GM23338 (cell line): ENCODE data around the gene FSHB. TPM values are rescaled to one million over a fixed set of nuclear protein-coding genes. Genes with fewer than 3 reads are reported as not detected.
A peak's percentile ranks its signal among the peaks of the same experiment; 100 is the strongest.

Source experiments
- ATAC-seq: fragments of 200-7000 bp; cut with Tn5 transposase; 3 replicates; pipeline ENCODE4 v1.9.1; 2020
- DNase-seq: peaks from one replicate; pipeline ENCODE4 v3.0.0-alpha.2; 2015; ENCODE audit warnings: low spot score
- H2AFZ ChIP-seq: fragments of 200-600 bp; sonication (generic); 2 replicates; pipeline ENCODE4 v1.8.0; 2016; ENCODE audit warnings: antibody characterized with exemption, mild to moderate bottlenecking, moderate library complexity
- H3F3A ChIP-seq: fragments of 200-600 bp; sonication (generic); replicated peaks from 2 replicates; pipeline ENCODE4 v1.8.0; 2017; ENCODE audit warnings: antibody characterized with exemption, mixed run types, low read depth
- H3K27ac ChIP-seq: fragments of 200-600 bp; sonication (generic); 2 replicates; pipeline ENCODE4 v1.6.1; 2016; ENCODE audit warnings: low read depth
- H3K27me3 ChIP-seq: fragments of 200-600 bp; sonication (generic); 2 replicates; pipeline ENCODE4 v1.8.0; 2016; ENCODE audit warnings: mild to moderate bottlenecking, mixed run types, moderate library complexity; ENCODE audit not compliant: insufficient read depth
- H3K36me3 ChIP-seq: fragments of 200-600 bp; sonication (generic); 2 replicates; pipeline ENCODE4 v1.8.0; 2016; ENCODE audit warnings: mild to moderate bottlenecking; ENCODE audit not compliant: insufficient read depth
- H3K4me1 ChIP-seq: fragments of 200-600 bp; sonication (generic); 2 replicates; pipeline ENCODE4 v1.8.0; 2016; ENCODE audit warnings: mild to moderate bottlenecking, moderate library complexity; ENCODE audit not compliant: insufficient read depth
- H3K4me2 ChIP-seq: fragments of 200-600 bp; sonication (generic); 2 replicates; pipeline ENCODE4 v1.7.1; 2017; ENCODE audit warnings: mixed run types
- H3K4me3 ChIP-seq: fragments of 200-600 bp; sonication (generic); 2 replicates; pipeline ENCODE4 v1.6.1; 2016; ENCODE audit warnings: mixed run types
- H3K79me2 ChIP-seq: fragments of 200-600 bp; sonication (generic); replicated peaks from 2 replicates; pipeline ENCODE4 v1.8.0; 2017; ENCODE audit warnings: mild to moderate bottlenecking; ENCODE audit not compliant: insufficient read depth
- H3K9me2 ChIP-seq: fragments of 200-600 bp; sonication (generic); 2 replicates; pipeline ENCODE4 v1.8.0; 2017; ENCODE audit not compliant: insufficient read depth
- H4K20me1 ChIP-seq: fragments of 200-600 bp; sonication (generic); replicated peaks from 2 replicates; pipeline ENCODE4 v1.8.0; 2017; ENCODE audit warnings: mild to moderate bottlenecking; ENCODE audit not compliant: insufficient read depth
- H3K27ac Mint-ChIP-seq: 2 replicates; pipeline ENCODE4 v1.8.0; 2020; ENCODE audit warnings: inconsistent platforms, mild to moderate bottlenecking, moderate library complexity, mixed read lengths
- H3K27me3 Mint-ChIP-seq: 3 replicates; pipeline ENCODE4 v1.8.0; 2022; ENCODE audit warnings: low read depth, mild to moderate bottlenecking, moderate library complexity, mixed read lengths, inconsistent platforms; ENCODE audit not compliant: insufficient read depth, poor library complexity
- H3K36me3 Mint-ChIP-seq: 3 replicates; pipeline ENCODE4 v1.8.0; 2021; ENCODE audit warnings: low read depth, mild to moderate bottlenecking, inconsistent platforms, moderate library complexity, mixed read lengths
- H3K4me1 Mint-ChIP-seq: 3 replicates; pipeline ENCODE4 v1.8.0; 2020; ENCODE audit warnings: mild to moderate bottlenecking, inconsistent platforms, mixed read lengths
- H3K4me3 Mint-ChIP-seq: 3 replicates; pipeline ENCODE4 v1.8.0; 2021; ENCODE audit warnings: moderate library complexity, mild to moderate bottlenecking, inconsistent platforms, mixed read lengths
- H3K9me3 Mint-ChIP-seq: 3 replicates; pipeline ENCODE4 v1.8.0; 2020; ENCODE audit warnings: moderate library complexity, mild to moderate bottlenecking, inconsistent platforms, mixed read lengths
- EZH2 ChIP-seq: fragments of 200-600 bp; sonication (generic); IDR thresholded peaks from one replicate; pipeline ENCODE4 v1.8.0; 2017; ENCODE audit warnings: antibody characterized with exemption, mild to moderate bottlenecking, low read depth; ENCODE audit not compliant: unreplicated experiment
- EZH2phosphoT487 ChIP-seq: fragments of 200-600 bp; sonication (generic); IDR thresholded peaks from one replicate; pipeline ENCODE4 v1.8.1; 2018; ENCODE audit warnings: antibody characterized with exemption; ENCODE audit not compliant: unreplicated experiment
- JUNB ChIP-seq: IDR thresholded peaks from one replicate; pipeline ENCODE4 v1.6.1; 2016; ENCODE audit warnings: antibody characterized with exemption; ENCODE audit not compliant: unreplicated experiment
- NANOG ChIP-seq: IDR thresholded peaks from 2 replicates; pipeline ENCODE4 v1.6.1; 2016; ENCODE audit warnings: antibody characterized with exemption, borderline replicate concordance
- POLR2AphosphoS5 ChIP-seq: IDR thresholded peaks from 2 replicates; pipeline ENCODE4 v1.6.1; 2016; ENCODE audit warnings: antibody characterized with exemption, low read depth
- STAT1 ChIP-seq: IDR thresholded peaks from one replicate; pipeline ENCODE4 v1.6.1; 2016; ENCODE audit warnings: antibody characterized with exemption; ENCODE audit not compliant: unreplicated experiment
- ZNF114 ChIP-seq: fragments of 250-450 bp; sonication (Bioruptor Pico); IDR thresholded peaks from 2 replicates; pipeline ENCODE4 v1.5.0; 2020; ENCODE audit warnings: mild to moderate bottlenecking, moderate library complexity
- ZNF331 ChIP-seq: fragments of 250-450 bp; sonication (Bioruptor Pico); IDR thresholded peaks from 2 replicates; pipeline ENCODE4 v1.5.0; 2020; ENCODE audit warnings: low read depth, mild to moderate bottlenecking, moderate library complexity
- polyA plus RNA-seq: library from polyadenylated mRNA; unstranded; fragments of >200 nt; fragmentation: Nextera tagmentation; extraction: Ambion mirVana; gene quantifications from 2 replicates; pipeline ENCODE4 v1.2.1, GENCODE V29; 2016
- total RNA-seq: library from RNA; depleted of rRNA; stranded (reverse); fragments of >200 nt; shearing (Covaris generic); gene quantifications from 2 replicates; pipeline ENCODE4 v1.2.3, GENCODE V29; 2014; rRNA removed
- TF ChIP-seq, protein P1 (sequence below): IDR thresholded peaks from 2 replicates; pipeline ENCODE4 v1.6.1; 2016; ENCODE audit warnings: antibody characterized with exemption
- TF ChIP-seq, protein P2 (sequence below): IDR thresholded peaks from one replicate; pipeline ENCODE4 v1.6.1; 2018; ENCODE audit warnings: antibody characterized with exemption; ENCODE audit not compliant: unreplicated experiment

The FSHB gene
- total and polyA plus RNA-seq, 2 experiments from 2014 or later: not detected

DNA sequence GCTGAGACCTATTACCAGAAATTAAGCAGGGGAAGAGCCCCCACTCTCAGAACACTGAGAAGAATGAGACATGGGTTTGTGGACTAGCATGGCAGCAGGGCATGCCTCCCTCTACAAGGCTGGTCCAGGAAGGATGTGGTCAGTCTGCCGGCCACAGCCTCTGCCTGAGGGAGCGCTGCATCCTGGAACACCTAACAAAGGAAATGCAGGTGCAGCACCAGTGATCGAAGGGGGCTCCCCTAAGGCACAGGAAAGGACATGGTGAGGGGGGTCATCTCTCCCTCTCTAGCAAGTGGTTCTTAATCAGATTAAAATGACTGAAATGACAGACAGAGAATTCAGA lies 51.4 kb downstream of the FSHB start:
- Histone ChIP-seq H3K79me2 (no peaks in the 10 kb centered on the region), H3K4me3 (no peak overlapping the region), H3K4me1 (no peaks in the 10 kb centered on the region), H3K27ac (no peak overlapping the region), H3K4me2 (no peak overlapping the region), H3K27me3 (no peaks in the 10 kb centered on the region), H3K36me3 (no peaks in the 10 kb centered on the region), H3K9me2 (0 out of 2 replicates have a peak, but pooled peaks cover 2% of the 10 kb centered on the region), H4K20me1 (no peaks in the 10 kb centered on the region), H2AFZ (peak overlapping the region; percentile 77), H3F3A (no peaks in the 10 kb centered on the region)
- peaks cover 1% of the 10 kb centered on the region for H3K27me3 Mint-ChIP-seq
- DNase-seq (peak; percentile 10), ATAC-seq (peak; percentile 50; the same call in 2 of the 3 replicates)
- H3K4me1 Mint-ChIP-seq: no peaks in the 10 kb centered on the region
- no peak overlapping the region for H3K4me3 Mint-ChIP-seq
- H3K9me3 Mint-ChIP-seq: no peaks in the 10 kb centered on the region
- no peaks in the 10 kb centered on the region for H3K36me3 Mint-ChIP-seq
- TF ChIP-seq ZNF114 (CRISPR knock-in tag) (no peak), EZH2phosphoT487 (no peak), POLR2AphosphoS5 (no peak), STAT1 (no peak), ZNF331 (no peak), EZH2 (no peak), JUNB (no peak), NANOG (no peak)
- TF ChIP-seq, protein P1, sequence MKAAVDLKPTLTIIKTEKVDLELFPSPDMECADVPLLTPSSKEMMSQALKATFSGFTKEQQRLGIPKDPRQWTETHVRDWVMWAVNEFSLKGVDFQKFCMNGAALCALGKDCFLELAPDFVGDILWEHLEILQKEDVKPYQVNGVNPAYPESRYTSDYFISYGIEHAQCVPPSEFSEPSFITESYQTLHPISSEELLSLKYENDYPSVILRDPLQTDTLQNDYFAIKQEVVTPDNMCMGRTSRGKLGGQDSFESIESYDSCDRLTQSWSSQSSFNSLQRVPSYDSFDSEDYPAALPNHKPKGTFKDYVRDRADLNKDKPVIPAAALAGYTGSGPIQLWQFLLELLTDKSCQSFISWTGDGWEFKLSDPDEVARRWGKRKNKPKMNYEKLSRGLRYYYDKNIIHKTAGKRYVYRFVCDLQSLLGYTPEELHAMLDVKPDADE: no peak
- TF ChIP-seq, protein P2, sequence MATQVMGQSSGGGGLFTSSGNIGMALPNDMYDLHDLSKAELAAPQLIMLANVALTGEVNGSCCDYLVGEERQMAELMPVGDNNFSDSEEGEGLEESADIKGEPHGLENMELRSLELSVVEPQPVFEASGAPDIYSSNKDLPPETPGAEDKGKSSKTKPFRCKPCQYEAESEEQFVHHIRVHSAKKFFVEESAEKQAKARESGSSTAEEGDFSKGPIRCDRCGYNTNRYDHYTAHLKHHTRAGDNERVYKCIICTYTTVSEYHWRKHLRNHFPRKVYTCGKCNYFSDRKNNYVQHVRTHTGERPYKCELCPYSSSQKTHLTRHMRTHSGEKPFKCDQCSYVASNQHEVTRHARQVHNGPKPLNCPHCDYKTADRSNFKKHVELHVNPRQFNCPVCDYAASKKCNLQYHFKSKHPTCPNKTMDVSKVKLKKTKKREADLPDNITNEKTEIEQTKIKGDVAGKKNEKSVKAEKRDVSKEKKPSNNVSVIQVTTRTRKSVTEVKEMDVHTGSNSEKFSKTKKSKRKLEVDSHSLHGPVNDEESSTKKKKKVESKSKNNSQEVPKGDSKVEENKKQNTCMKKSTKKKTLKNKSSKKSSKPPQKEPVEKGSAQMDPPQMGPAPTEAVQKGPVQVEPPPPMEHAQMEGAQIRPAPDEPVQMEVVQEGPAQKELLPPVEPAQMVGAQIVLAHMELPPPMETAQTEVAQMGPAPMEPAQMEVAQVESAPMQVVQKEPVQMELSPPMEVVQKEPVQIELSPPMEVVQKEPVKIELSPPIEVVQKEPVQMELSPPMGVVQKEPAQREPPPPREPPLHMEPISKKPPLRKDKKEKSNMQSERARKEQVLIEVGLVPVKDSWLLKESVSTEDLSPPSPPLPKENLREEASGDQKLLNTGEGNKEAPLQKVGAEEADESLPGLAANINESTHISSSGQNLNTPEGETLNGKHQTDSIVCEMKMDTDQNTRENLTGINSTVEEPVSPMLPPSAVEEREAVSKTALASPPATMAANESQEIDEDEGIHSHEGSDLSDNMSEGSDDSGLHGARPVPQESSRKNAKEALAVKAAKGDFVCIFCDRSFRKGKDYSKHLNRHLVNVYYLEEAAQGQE: no peak
- no peak overlapping the region for H3K27ac Mint-ChIP-seq

Other genes with a start within 250 kb of the FSHB start
- gene KCNA4, start 214.0 kb upstream of the FSHB start, total RNA-seq: not detected in 2 replicates
- gene KCNA4, start 214.0 kb upstream of the FSHB start, polyA plus RNA-seq: not detected in 2 replicates
- gene ARL14EP, start 92.1 kb downstream of the FSHB start, total RNA-seq: 25.0 and 33.4 TPM in 2 replicates
- gene ARL14EP, start 92.1 kb downstream of the FSHB start, polyA plus RNA-seq: 54.1 and 62.0 TPM in 2 replicates